IMR-90 (cell line): Measurements from ENCODE around the gene DYTN. TPM values are rescaled to one million over a fixed set of nuclear protein-coding genes. Genes with fewer than 3 reads are reported as not detected.

Experiments used
- ATAC-seq: fragments of 200-7000 bp; cut with Tn5 transposase; 2 replicates; pipeline ENCODE4 v1.9.1; 2020; ENCODE audit warnings: low read depth, mild to moderate bottlenecking, moderate library complexity
- BruUV-seq: library from RNA; stranded (reverse); fragments of 400-500 nt; replicated peaks from 2 replicates; lab custom pipeline; 2021; lab: Mats Ljungman, UMichigan
- CTCF ChIA-PET: fragments of 300-600 bp; formaldehyde crosslinking; extraction: SDS; loops from one replicate; lab custom pipeline; 2021; ENCODE audit warnings: antibody characterized with exemption; lab: Yijun Ruan, JAX
- POLR2A ChIA-PET: fragments of 300-600 bp; sonication (Branson Sonifier 250); formaldehyde crosslinking; loops from one replicate; lab custom pipeline; 2022; ENCODE audit warnings: antibody characterized with exemption; ENCODE audit not compliant: unreplicated experiment; lab: Charles Lee
- DNase-seq: peaks from one replicate; pipeline ENCODE4 v3.0.0; 2013
- H2AFZ ChIP-seq: replicated peaks from 2 replicates; pipeline ENCODE3; 2013; ENCODE audit warnings: low read length, mild to moderate bottlenecking; ENCODE audit not compliant: poor library complexity
- H2AK5ac ChIP-seq: 2 replicates; pipeline ENCODE4 v1.6.1; 2013; ENCODE audit warnings: low read depth, low read length, inconsistent platforms
- H2AK9ac ChIP-seq: replicated peaks from 2 replicates; pipeline ENCODE3; 2013; ENCODE audit warnings: mild to moderate bottlenecking, low read depth, low read length, moderate library complexity; ENCODE audit not compliant: poor library complexity
- H2BK120ac ChIP-seq: 2 replicates; pipeline ENCODE4 v1.6.1; 2013; ENCODE audit warnings: low read depth, low read length, inconsistent platforms
- H2BK15ac ChIP-seq: 3 replicates; pipeline ENCODE4 v1.6.1; 2013; ENCODE audit warnings: low read depth, low read length, inconsistent platforms
- H2BK20ac ChIP-seq: 2 replicates; pipeline ENCODE4 v1.6.1; 2013; ENCODE audit warnings: low read depth, mild to moderate bottlenecking, inconsistent platforms, low read length, moderate library complexity
- H2BK5ac ChIP-seq: 2 replicates; pipeline ENCODE4 v1.6.1; 2013; ENCODE audit warnings: mild to moderate bottlenecking, low read depth, low read length, inconsistent platforms; ENCODE audit not compliant: poor library complexity, severe bottlenecking
- H3K14ac ChIP-seq: replicated peaks from 2 replicates; pipeline ENCODE4 v1.6.1; 2013; ENCODE audit warnings: low read depth, low read length, inconsistent platforms
- H3K18ac ChIP-seq: 2 replicates; pipeline ENCODE4 v1.6.1; 2013; ENCODE audit warnings: low read depth, low read length, control low read depth
- H3K23ac ChIP-seq: 2 replicates; pipeline ENCODE4 v1.6.1; 2013; ENCODE audit warnings: low read depth, low read length, inconsistent platforms
- H3K27ac ChIP-seq: 2 replicates; pipeline ENCODE4 v1.5.1; 2013; ENCODE audit warnings: mild to moderate bottlenecking, control low read depth, low read length; ENCODE audit not compliant: insufficient read depth
- H3K27me3 ChIP-seq: 2 replicates; pipeline ENCODE4 v1.6.1; 2013; ENCODE audit warnings: low read length; ENCODE audit not compliant: control insufficient read depth, insufficient read depth
- H3K36me3 ChIP-seq: 2 replicates; pipeline ENCODE4 v1.6.1; 2013; ENCODE audit warnings: low read length, mixed read lengths; ENCODE audit not compliant: control insufficient read depth, insufficient read depth
- H3K4ac ChIP-seq: 2 replicates; pipeline ENCODE4 v1.6.1; 2013; ENCODE audit warnings: low read depth, low read length, inconsistent platforms
- H3K4me1 ChIP-seq: 2 replicates; pipeline ENCODE4 v1.6.1; 2013; ENCODE audit warnings: low read length, mixed read lengths; ENCODE audit not compliant: control insufficient read depth, insufficient read depth
- H3K4me2 ChIP-seq: 2 replicates; pipeline ENCODE4 v1.6.1; 2013; ENCODE audit warnings: low read depth, mild to moderate bottlenecking, control low read depth, low read length, moderate library complexity
- H3K4me3 ChIP-seq: 2 replicates; pipeline ENCODE4 v1.5.1; 2013; ENCODE audit warnings: low read depth, mild to moderate bottlenecking, control low read depth, low read length, moderate library complexity; ENCODE audit not compliant: insufficient read depth
- H3K56ac ChIP-seq: 2 replicates; pipeline ENCODE4 v1.6.1; 2013; ENCODE audit warnings: low read length, inconsistent platforms; ENCODE audit not compliant: insufficient read depth; ENCODE audit errors: extremely low read depth
- H3K79me1 ChIP-seq, 2 experiments: 2 replicates each; pipeline ENCODE4 v1.6.1; 2013; ENCODE audit warnings: low read length in 2 of 2, inconsistent platforms in 1 of 2, low read depth in 1 of 2
- H3K9ac ChIP-seq: 2 replicates; pipeline ENCODE4 v1.6.1; 2013; ENCODE audit warnings: low read depth, low read length, control low read depth
- H3K9me1 ChIP-seq: 2 replicates; pipeline ENCODE4 v1.6.1; 2013; ENCODE audit warnings: low read length, inconsistent platforms; ENCODE audit not compliant: insufficient read depth
- H3K9me3 ChIP-seq: 2 replicates; pipeline ENCODE4 v1.6.1; 2013; ENCODE audit warnings: low read length; ENCODE audit not compliant: control insufficient read depth, insufficient read depth
- H4K20me1 ChIP-seq: 2 replicates; pipeline ENCODE4 v1.6.1; 2013; ENCODE audit warnings: low read length, inconsistent platforms; ENCODE audit not compliant: insufficient read depth
- H4K5ac ChIP-seq: 2 replicates; pipeline ENCODE4 v1.6.1; 2013; ENCODE audit warnings: mild to moderate bottlenecking, low read depth, low read length, control low read depth
- H4K8ac ChIP-seq, 2 experiments: 2 replicates each; pipeline ENCODE4 v1.6.1; 2013; ENCODE audit warnings: low read depth in 2 of 2, low read length in 2 of 2, control low read depth in 1 of 2, inconsistent platforms in 1 of 2
- H4K91ac ChIP-seq: 2 replicates; pipeline ENCODE4 v1.6.1; 2013; ENCODE audit warnings: low read depth, low read length, inconsistent platforms; ENCODE audit not compliant: insufficient read depth
- CHD1 ChIP-seq: IDR thresholded peaks from 2 replicates; pipeline ENCODE4 v1.6.1; 2012; ENCODE audit warnings: low read depth, low read length, improper control_type of control experiment
- CTCF ChIP-seq: conservative IDR thresholded peaks from 2 replicates; pipeline ENCODE4 v1.5.1; 2012; ENCODE audit warnings: mild to moderate bottlenecking, low read depth, low read length, improper control_type of control experiment
- MAFK ChIP-seq: IDR thresholded peaks from 2 replicates; pipeline ENCODE4 v1.6.1; 2012; ENCODE audit warnings: low read depth, low read length, improper control_type of control experiment
- MAZ ChIP-seq: IDR thresholded peaks from 2 replicates; pipeline ENCODE4 v1.6.1; 2012; ENCODE audit warnings: low read depth, mild to moderate bottlenecking, low read length, improper control_type of control experiment, moderate library complexity, borderline replicate concordance
- RCOR1 ChIP-seq: IDR thresholded peaks from 2 replicates; pipeline ENCODE4 v1.6.1; 2012; ENCODE audit warnings: mild to moderate bottlenecking, low read length, improper control_type of control experiment; ENCODE audit not compliant: insufficient replicate concordance
- RFX5 ChIP-seq: IDR thresholded peaks from 2 replicates; pipeline ENCODE4 v1.8.0; 2012; ENCODE audit warnings: low read depth, mild to moderate bottlenecking, low read length, moderate library complexity
- SMC3 ChIP-seq: fragments of 150-350 bp; IDR thresholded peaks from 2 replicates; pipeline ENCODE4 v1.6.1; 2016; ENCODE audit warnings: low read depth, mild to moderate bottlenecking, antibody characterized with exemption, low read length, moderate library complexity
- USF2 ChIP-seq: fragments of 150-350 bp; IDR thresholded peaks from 2 replicates; pipeline ENCODE4 v1.6.1; 2017; ENCODE audit warnings: mild to moderate bottlenecking, antibody characterized with exemption, low read length, low read depth
- WGBS, 2 experiments: methylation state at CpG; one replicate each; pipeline versions ENCODE4 v1.1.5 to v1.1.7; 2013; ENCODE audit warnings: missing lambda C conversion rate in 2 of 2; ENCODE audit not compliant: insufficient read length in 1 of 2; ENCODE audit errors: extremely low coverage in 2 of 2; 5-methylcytosine and 5-hydroxymethylcytosine counted together
- dilution Hi-C: fragments of 300-500 bp; cut with HindIII; formaldehyde crosslinking; loops from one replicate; pipeline ENCODE4 v1.14.3; 2018; ENCODE audit warnings: low sequenced_read_pairs; ENCODE audit not compliant: unreplicated experiment
- in situ Hi-C: fragments of 300-500 bp; cut with MboI; formaldehyde crosslinking; loops from 3 replicates; pipeline ENCODE4 v1.14.3; 2019; ENCODE audit warnings: low sequenced_read_pairs, inconsistent platforms, mixed read lengths
- intact Hi-C: fragments of 100-400 bp; cut with micrococcal nuclease; formaldehyde crosslinking; loops from 2 replicates; pipeline ENCODE4 v1.10.0; 2022
- polyA plus RNA-seq, 3 experiments: library from polyadenylated mRNA; depleted of rRNA; stranded (reverse); fragments of >200 nt; gene quantifications; 2 replicates each; pipeline ENCODE4 v1.2.3, GENCODE V29; 2012; ENCODE audit warnings: low replicate concordance in 1 of 3
- total RNA-seq: library from RNA; depleted of rRNA; stranded (reverse); fragments of >200 nt; gene quantifications from 2 replicates; pipeline ENCODE4 v1.2.3, GENCODE V29; 2012

Gene DYTN
- total and polyA plus RNA-seq, 2 of the 4 experiments (the other 2 are of a cell fraction): not detected

- Histone ChIP-seq H2BK20ac (no peak overlapping the region), H4K91ac (no peak overlapping the region), H4K20me1 (no peaks in the 10 kb centered on the region), H3K4me1 (no peaks in the 10 kb centered on the region), H3K4me3 (no peak overlapping the region), H4K5ac (no peak overlapping the region), H3K36me3 (no peaks in the 10 kb centered on the region), H3K9ac (no peak overlapping the region), H2AK5ac (no peak overlapping the region), H3K4me2 (no peak overlapping the region), H3K23ac (no peak overlapping the region), H3K79me1 (no peaks in the 10 kb centered on the region), H2AFZ (no peak overlapping the region), H4K8ac (no peak overlapping the region), H3K9me3 (no peaks in the 10 kb centered on the region), H2AK9ac (no peak overlapping the region), H2BK120ac (no peak overlapping the region), H3K14ac (no peak overlapping the region), H2BK5ac (no peak overlapping the region), H3K27ac (no peak overlapping the region), H3K9me1 (no peaks in the 10 kb centered on the region), H3K27me3 (no peaks in the 10 kb centered on the region), H2BK15ac (no peak overlapping the region), H3K18ac (no peak overlapping the region), H3K56ac (no peak overlapping the region), H3K4ac (no peak overlapping the region)
- no TSS peak for BruUV-seq
- POLR2A ChIA-PET: no interaction called here
- intact Hi-C loops (no loop called here), in situ Hi-C loops (no loop called here), dilution Hi-C loops (no loop called here)
- WGBS, 2 experiments: 80% methylated on average over 1 of the region's 2 CpGs; no CpG with 5 or more reads in 1 of the 2 experiments
- ATAC-seq: no peak
- TF ChIP-seq RFX5 (no peak), CHD1 (no peak), CTCF (no peak), MAZ (no peak), SMC3 (no peak), USF2 (no peak), MAFK (no peak), RCOR1 (no peak)
- CTCF ChIA-PET: no interaction called here
- DNase-seq: no peak
Observed at GRCh38 chr2:206739271-206739670, 21.1 kb upstream of the DYTN start.
